Hepatocyte (in vitro differentiated cells): Measurements from ENCODE around the gene FLAD1.
"Not testable (repeated sequence)": the region's sequence is repeated elsewhere in the genome, so short reads cannot be mapped to it uniquely, and the experiment has no call there.

Experiments used
- EZH2 ChIP-seq: fragments of 200-600 bp; sonication (generic); IDR thresholded peaks from 2 replicates; pipeline ENCODE4 v1.6.1; 2016; ENCODE audit warnings: antibody characterized with exemption, mild to moderate bottlenecking, borderline replicate concordance
- EZH2phosphoT487 ChIP-seq: fragments of 200-600 bp; sonication (generic); IDR thresholded peaks from one replicate; pipeline ENCODE4 v1.6.1; 2018; ENCODE audit warnings: antibody characterized with exemption, mild to moderate bottlenecking, low read depth, moderate library complexity; ENCODE audit not compliant: unreplicated experiment, severe bottlenecking
- TF ChIP-seq, protein P1 (sequence below): fragments of 200-600 bp; sonication (generic); IDR thresholded peaks from 2 replicates; pipeline ENCODE4 v1.5.1; 2016; ENCODE audit warnings: antibody characterized with exemption, mild to moderate bottlenecking; ENCODE audit not compliant: poor library complexity

GRCh38 chr1:154977762-154978161, 5.4 kb upstream of the FLAD1 start:
- TF ChIP-seq, protein P1, sequence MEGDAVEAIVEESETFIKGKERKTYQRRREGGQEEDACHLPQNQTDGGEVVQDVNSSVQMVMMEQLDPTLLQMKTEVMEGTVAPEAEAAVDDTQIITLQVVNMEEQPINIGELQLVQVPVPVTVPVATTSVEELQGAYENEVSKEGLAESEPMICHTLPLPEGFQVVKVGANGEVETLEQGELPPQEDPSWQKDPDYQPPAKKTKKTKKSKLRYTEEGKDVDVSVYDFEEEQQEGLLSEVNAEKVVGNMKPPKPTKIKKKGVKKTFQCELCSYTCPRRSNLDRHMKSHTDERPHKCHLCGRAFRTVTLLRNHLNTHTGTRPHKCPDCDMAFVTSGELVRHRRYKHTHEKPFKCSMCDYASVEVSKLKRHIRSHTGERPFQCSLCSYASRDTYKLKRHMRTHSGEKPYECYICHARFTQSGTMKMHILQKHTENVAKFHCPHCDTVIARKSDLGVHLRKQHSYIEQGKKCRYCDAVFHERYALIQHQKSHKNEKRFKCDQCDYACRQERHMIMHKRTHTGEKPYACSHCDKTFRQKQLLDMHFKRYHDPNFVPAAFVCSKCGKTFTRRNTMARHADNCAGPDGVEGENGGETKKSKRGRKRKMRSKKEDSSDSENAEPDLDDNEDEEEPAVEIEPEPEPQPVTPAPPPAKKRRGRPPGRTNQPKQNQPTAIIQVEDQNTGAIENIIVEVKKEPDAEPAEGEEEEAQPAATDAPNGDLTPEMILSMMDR: not testable (repeated sequence)
- not testable (repeated sequence) for TF ChIP-seq EZH2phosphoT487, EZH2
